Lower leg skin (tissue), 3 donors: ENCODE results near the gene SEC24C.

Experiments used
- POLR2A ChIP-seq, 2 donors: fragments of 450-650 bp; IDR thresholded peaks; one replicate each; pipeline ENCODE4 v1.6.1; 2016 to 2017; ENCODE audit warnings: antibody characterized with exemption in 2 of 2, mild to moderate bottlenecking in 1 of 2, moderate library complexity in 1 of 2
- TF ChIP-seq, protein P1 (sequence below), 3 donors: fragments of 450-650 bp; IDR thresholded peaks; one replicate each; pipeline ENCODE4 v1.5.1; 2016; ENCODE audit warnings: antibody characterized with exemption in 3 of 3, mild to moderate bottlenecking in 3 of 3, moderate library complexity in 2 of 3

- TF ChIP-seq, protein P1, sequence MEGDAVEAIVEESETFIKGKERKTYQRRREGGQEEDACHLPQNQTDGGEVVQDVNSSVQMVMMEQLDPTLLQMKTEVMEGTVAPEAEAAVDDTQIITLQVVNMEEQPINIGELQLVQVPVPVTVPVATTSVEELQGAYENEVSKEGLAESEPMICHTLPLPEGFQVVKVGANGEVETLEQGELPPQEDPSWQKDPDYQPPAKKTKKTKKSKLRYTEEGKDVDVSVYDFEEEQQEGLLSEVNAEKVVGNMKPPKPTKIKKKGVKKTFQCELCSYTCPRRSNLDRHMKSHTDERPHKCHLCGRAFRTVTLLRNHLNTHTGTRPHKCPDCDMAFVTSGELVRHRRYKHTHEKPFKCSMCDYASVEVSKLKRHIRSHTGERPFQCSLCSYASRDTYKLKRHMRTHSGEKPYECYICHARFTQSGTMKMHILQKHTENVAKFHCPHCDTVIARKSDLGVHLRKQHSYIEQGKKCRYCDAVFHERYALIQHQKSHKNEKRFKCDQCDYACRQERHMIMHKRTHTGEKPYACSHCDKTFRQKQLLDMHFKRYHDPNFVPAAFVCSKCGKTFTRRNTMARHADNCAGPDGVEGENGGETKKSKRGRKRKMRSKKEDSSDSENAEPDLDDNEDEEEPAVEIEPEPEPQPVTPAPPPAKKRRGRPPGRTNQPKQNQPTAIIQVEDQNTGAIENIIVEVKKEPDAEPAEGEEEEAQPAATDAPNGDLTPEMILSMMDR (IDR thresholded peaks at IDR 0.05): no peak
- TF ChIP-seq POLR2A (IDR thresholded peaks at IDR 0.05): no peak
Observed at GRCh38 chr10:73746721-73747120, 2.5 kb downstream of the SEC24C start.
